ENCODE results near the gene EHBP1.

The EHBP1 gene

GRCh38 chr2:62826141-62826540 lies 120.6 kb downstream of the EHBP1 start:
- no peak for DNase-seq

- no peak for DNase-seq
Observed at GRCh38 chr2:62826953-62827675, 121.6 kb downstream of the EHBP1 start.

- no peak for DNase-seq
Observed at GRCh38 chr2:62831729-62832128, 126.2 kb downstream of the EHBP1 start.

- no peak for DNase-seq
Observed at GRCh38 chr2:62844311-62845090, 139.0 kb downstream of the EHBP1 start.

- DNase-seq: no peak
Observed at GRCh38 chr2:62845256-62845655, 139.7 kb downstream of the EHBP1 start.

- no peak for DNase-seq
Observed at GRCh38 chr2:62852254-62852653, 146.7 kb downstream of the EHBP1 start.

- no peak for DNase-seq
Observed at GRCh38 chr2:62854600-62855514, 149.3 kb downstream of the EHBP1 start.

- no peak for DNase-seq
Observed at GRCh38 chr2:62856228-62857040, 150.9 kb downstream of the EHBP1 start.

GRCh38 chr2:62857139-62857931 lies 151.8 kb downstream of the EHBP1 start:
- DNase-seq: no peak

- DNase-seq: no peak
Observed at GRCh38 chr2:62858231-62858832, 152.8 kb downstream of the EHBP1 start.

- no peak for DNase-seq
Observed at GRCh38 chr2:62868947-62869346, 163.4 kb downstream of the EHBP1 start.

GRCh38 chr2:62870966-62871365 lies 165.5 kb downstream of the EHBP1 start:
- no peak for DNase-seq

- no peak for DNase-seq
Observed at GRCh38 chr2:62871506-62871905, 166.0 kb downstream of the EHBP1 start.

GRCh38 chr2:62873603-62874002 lies 168.1 kb downstream of the EHBP1 start:
- no peak for DNase-seq

GRCh38 chr2:62874881-62875383 lies 169.4 kb downstream of the EHBP1 start:
- no peak for DNase-seq

GRCh38 chr2:62881162-62881795 lies 175.8 kb downstream of the EHBP1 start:
- DNase-seq: no peak

GRCh38 chr2:62883629-62884028 lies 178.1 kb downstream of the EHBP1 start:
- DNase-seq: no peak

- no peak for DNase-seq
Observed at GRCh38 chr2:62884086-62884485, 178.6 kb downstream of the EHBP1 start.

GRCh38 chr2:62884514-62884913 lies 179.0 kb downstream of the EHBP1 start:
- no peak for DNase-seq

- DNase-seq: no peak
Observed at GRCh38 chr2:62894966-62895631, 189.6 kb downstream of the EHBP1 start.
